HCT116 (cell line): ENCODE measurements around the gene S100Z.

Experiments
- CEBPB ChIP-seq: IDR thresholded peaks from 2 replicates; pipeline ENCODE4 v1.6.1; 2012; ENCODE audit warnings: low read depth
- CTCF ChIP-seq, 3 experiments: fragments of 200-600 bp in 1 of 3; sonication (generic) in 1 of 3; IDR thresholded peaks in 2 of 3; conservative IDR thresholded peaks in 1 of 3; 2 replicates each; pipeline ENCODE4 v1.5.1; 2012 to 2017; ENCODE audit warnings: low read depth in 2 of 3, low read length in 2 of 3, antibody characterized with exemption in 1 of 3, borderline replicate concordance in 1 of 3, control low read depth in 1 of 3, mild to moderate bottlenecking in 1 of 3, mixed read lengths in 1 of 3, mixed run types in 1 of 3, moderate library complexity in 1 of 3; ENCODE audit not compliant: insufficient read depth in 1 of 3
- EZH2 ChIP-seq: fragments of 200-600 bp; sonication (generic); IDR thresholded peaks from 2 replicates; pipeline ENCODE4 v1.6.1; 2017; ENCODE audit warnings: antibody characterized with exemption, mixed run types
- EZH2phosphoT487 ChIP-seq: fragments of 200-600 bp; IDR thresholded peaks from 2 replicates; pipeline ENCODE4 v1.6.1; 2018; ENCODE audit warnings: antibody characterized with exemption, borderline replicate concordance
- FOSL1 ChIP-seq: IDR thresholded peaks from 2 replicates; pipeline ENCODE4 v1.6.1; 2012; ENCODE audit warnings: low read depth
- JUND ChIP-seq: IDR thresholded peaks from 2 replicates; pipeline ENCODE4 v1.6.1; 2012
- POLR2A ChIP-seq: IDR thresholded peaks from 2 replicates; pipeline ENCODE4 v1.7.0; 2011; ENCODE audit warnings: borderline replicate concordance; ENCODE audit not compliant: insufficient read depth, insufficient read length; ENCODE audit errors: extremely low read depth
- POLR2AphosphoS5 ChIP-seq: IDR thresholded peaks from 2 replicates; pipeline ENCODE4 v1.6.1; 2011; ENCODE audit warnings: mild to moderate bottlenecking, low read depth, low read length, moderate library complexity
- REST ChIP-seq: IDR thresholded peaks from 2 replicates; pipeline ENCODE4 v1.6.1; 2012; ENCODE audit warnings: low read depth
- SIN3A ChIP-seq: IDR thresholded peaks from 2 replicates; pipeline ENCODE4 v1.6.1; 2012; ENCODE audit warnings: low read depth
- SRF ChIP-seq: IDR thresholded peaks from 2 replicates; pipeline ENCODE4 v1.6.1; 2012; ENCODE audit warnings: low read depth
- TF ChIP-seq, protein P1 (sequence below): IDR thresholded peaks from 2 replicates; pipeline ENCODE4 v1.6.1; 2011; ENCODE audit warnings: mild to moderate bottlenecking, low read length, moderate library complexity; ENCODE audit not compliant: insufficient replicate concordance; ENCODE audit errors: extremely low read depth

- TF ChIP-seq POLR2AphosphoS5: no peak
- no peak for TF ChIP-seq CTCF (IDR thresholded peaks at IDR 0.05 in 2 of 3, conservative IDR thresholded peaks at IDR 0.05 in 1 of 3; ENCODE audit: borderline replicate concordance in 1 of 3, insufficient read depth in 1 of 3, low read depth in 2 of 3, low read length in 2 of 3)
- TF ChIP-seq, protein P1, sequence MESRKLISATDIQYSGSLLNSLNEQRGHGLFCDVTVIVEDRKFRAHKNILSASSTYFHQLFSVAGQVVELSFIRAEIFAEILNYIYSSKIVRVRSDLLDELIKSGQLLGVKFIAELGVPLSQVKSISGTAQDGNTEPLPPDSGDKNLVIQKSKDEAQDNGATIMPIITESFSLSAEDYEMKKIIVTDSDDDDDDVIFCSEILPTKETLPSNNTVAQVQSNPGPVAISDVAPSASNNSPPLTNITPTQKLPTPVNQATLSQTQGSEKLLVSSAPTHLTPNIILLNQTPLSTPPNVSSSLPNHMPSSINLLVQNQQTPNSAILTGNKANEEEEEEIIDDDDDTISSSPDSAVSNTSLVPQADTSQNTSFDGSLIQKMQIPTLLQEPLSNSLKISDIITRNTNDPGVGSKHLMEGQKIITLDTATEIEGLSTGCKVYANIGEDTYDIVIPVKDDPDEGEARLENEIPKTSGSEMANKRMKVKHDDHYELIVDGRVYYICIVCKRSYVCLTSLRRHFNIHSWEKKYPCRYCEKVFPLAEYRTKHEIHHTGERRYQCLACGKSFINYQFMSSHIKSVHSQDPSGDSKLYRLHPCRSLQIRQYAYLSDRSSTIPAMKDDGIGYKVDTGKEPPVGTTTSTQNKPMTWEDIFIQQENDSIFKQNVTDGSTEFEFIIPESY: no peak
- TF ChIP-seq POLR2A: no peak
- no peak for TF ChIP-seq SIN3A
- TF ChIP-seq CEBPB: no peak
- TF ChIP-seq FOSL1: no peak
- no peak for TF ChIP-seq EZH2
- TF ChIP-seq EZH2phosphoT487: no peak
- TF ChIP-seq REST: no peak
- no peak for TF ChIP-seq JUND
- no peak for TF ChIP-seq SRF
Observed at GRCh38 chr5:76956033-76956432, 106.2 kb downstream of the S100Z start.
